Activated naive CD8-positive, alpha-beta T cell treated with anti-CD3 and anti-CD28 coated beads, Interleukin-2, amount 50 U/mL, for 24 hours (primary cell): ENCODE results near the gene COL15A1.
A peak's percentile ranks its signal among the peaks of the same experiment; 100 is the strongest.
"Not testable (repeated sequence)": the region's sequence is repeated elsewhere in the genome, so short reads cannot be mapped to it uniquely, and the experiment has no call there.

Experiments
- ATAC-seq: fragments of 150-1000 bp; cut with Tn5 transposase; one replicate; pipeline ENCODE4 v1.10.0; 2021
- DNase-seq: peaks from one replicate; pipeline ENCODE4 v3.0.0; 2021
- H3K27ac Mint-ChIP-seq: one replicate; pipeline ENCODE4 v1.8.0; 2021; ENCODE audit warnings: mild to moderate bottlenecking, mixed read lengths
- H3K27me3 Mint-ChIP-seq: one replicate; pipeline ENCODE4 v1.8.0; 2021; ENCODE audit warnings: mixed read lengths
- H3K36me3 Mint-ChIP-seq: one replicate; pipeline ENCODE4 v1.8.0; 2021; ENCODE audit warnings: low read depth, mixed read lengths
- H3K4me1 Mint-ChIP-seq: one replicate; pipeline ENCODE4 v1.8.0; 2021; ENCODE audit warnings: mixed read lengths
- H3K4me3 Mint-ChIP-seq: one replicate; pipeline ENCODE4 v1.8.0; 2021; ENCODE audit warnings: mild to moderate bottlenecking, moderate library complexity, mixed read lengths
- H3K9me3 Mint-ChIP-seq: one replicate; pipeline ENCODE4 v1.8.0; 2021; ENCODE audit warnings: mixed read lengths

COL15A1 gene

DNA sequence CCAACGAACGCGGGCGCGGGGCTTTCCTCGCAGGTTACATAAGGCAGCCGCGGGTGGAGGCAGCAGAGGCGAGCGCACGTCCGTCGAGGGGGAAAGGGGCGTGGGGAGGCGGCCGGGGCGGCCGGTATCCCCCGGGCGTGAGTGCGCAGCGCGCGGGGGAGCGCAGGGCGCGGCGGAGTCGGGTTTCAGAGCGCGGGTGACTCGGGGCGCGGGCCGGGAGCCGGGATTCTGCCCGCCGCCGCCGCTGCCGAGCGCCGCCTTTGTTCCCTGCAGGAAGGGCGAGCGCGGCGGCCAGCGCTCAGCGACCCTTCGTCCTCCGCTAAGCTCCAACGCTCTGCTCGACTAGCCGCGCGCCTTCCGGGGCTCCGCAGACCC, at the start of gene COL15A1:
Gene COL15A1, plus strand, starts transcription at position 226 of the 375 bp plus-strand sequence. CDS start 155 bp downstream, outside the sequence.
- Mint-ChIP-seq H3K9me3 (no peaks in the 10 kb centered on the region), H3K27me3 (peaks cover 61% of the 10 kb centered on the region), H3K4me1 (peaks cover 8% of the 10 kb centered on the region), H3K4me3 (peak within 1 kb of the TSS; percentile 54), H3K36me3 (no peaks in the 10 kb centered on the region), H3K27ac (no peak within 1 kb of the TSS)
- ATAC-seq (no peak), DNase-seq (no peak)

DNA sequence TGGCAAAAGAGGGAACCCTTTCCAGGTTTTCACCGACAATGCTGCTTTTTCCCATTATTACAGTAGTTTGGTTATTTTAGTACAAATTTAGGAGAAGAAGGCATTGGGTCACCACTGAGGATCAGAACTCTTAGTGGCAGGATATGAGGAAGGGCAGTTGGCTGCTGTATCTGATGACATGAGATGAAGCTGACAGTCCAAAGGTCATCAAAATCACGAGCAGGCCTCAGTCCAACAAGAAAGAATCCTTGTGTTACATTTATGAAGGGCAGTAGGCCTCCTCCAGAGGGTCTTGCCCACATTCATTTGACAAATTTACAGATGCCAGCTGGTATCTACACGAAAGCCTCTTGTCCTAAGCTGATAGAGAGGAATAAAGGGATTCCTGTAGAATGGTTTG, 49.5 kb upstream of the COL15A1 start:
- Mint-ChIP-seq H3K4me3 (no peak overlapping the region), H3K36me3 (no peaks in the 10 kb centered on the region), H3K4me1 (peaks cover 2% of the 10 kb centered on the region), H3K27ac (no peak overlapping the region), H3K9me3 (peaks cover 9% of the 10 kb centered on the region), H3K27me3 (peaks cover 26% of the 10 kb centered on the region)
- DNase-seq (no peak), ATAC-seq (no peak)

GRCh38 chr9:98894761-98895160, 48.9 kb upstream of the COL15A1 start:
- DNase-seq (no peak), ATAC-seq (no peak)
- no peaks in the 10 kb centered on the region for H3K36me3 Mint-ChIP-seq
- peaks cover 25% of the 10 kb centered on the region for H3K27me3 Mint-ChIP-seq
- peaks cover 9% of the 10 kb centered on the region for H3K9me3 Mint-ChIP-seq
- no peak overlapping the region for H3K27ac Mint-ChIP-seq
- no peak overlapping the region for H3K4me3 Mint-ChIP-seq
- peaks cover 5% of the 10 kb centered on the region for H3K4me1 Mint-ChIP-seq

GRCh38 chr9:98896632-98897031, 47.1 kb upstream of the COL15A1 start:
- Mint-ChIP-seq H3K4me1 (peaks cover 5% of the 10 kb centered on the region), H3K27me3 (peaks cover 23% of the 10 kb centered on the region), H3K36me3 (no peaks in the 10 kb centered on the region), H3K4me3 (no peak overlapping the region), H3K9me3 (peaks cover 9% of the 10 kb centered on the region), H3K27ac (no peak overlapping the region)
- DNase-seq, result no peak
- no peak for ATAC-seq

DNA sequence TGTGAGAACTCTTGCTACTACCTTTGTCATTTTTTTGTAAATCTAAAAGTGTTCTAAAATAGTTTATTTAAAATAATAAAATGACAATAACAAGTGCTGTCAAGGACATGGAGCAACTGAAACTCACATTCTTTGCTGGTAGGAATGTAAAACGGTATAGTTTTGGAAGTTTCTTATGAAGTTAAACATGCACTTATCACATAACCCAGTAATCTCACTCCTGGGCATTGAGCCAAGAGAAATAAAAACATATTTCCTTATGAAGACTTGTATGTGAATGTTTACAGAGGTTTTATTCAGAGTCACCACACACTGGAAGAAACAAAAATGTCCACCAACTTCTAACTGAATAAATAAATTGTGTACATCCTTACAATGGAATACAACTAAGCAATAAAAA, 46.0 kb upstream of the COL15A1 start:
- no peak for DNase-seq
- H3K27me3 Mint-ChIP-seq, result peaks cover 23% of the 10 kb centered on the region
- no peak overlapping the region for H3K27ac Mint-ChIP-seq
- H3K4me3 Mint-ChIP-seq, result no peak overlapping the region
- ATAC-seq, result no peak
- peaks cover 9% of the 10 kb centered on the region for H3K9me3 Mint-ChIP-seq
- H3K36me3 Mint-ChIP-seq, result no peaks in the 10 kb centered on the region
- peaks cover 3% of the 10 kb centered on the region for H3K4me1 Mint-ChIP-seq

DNA sequence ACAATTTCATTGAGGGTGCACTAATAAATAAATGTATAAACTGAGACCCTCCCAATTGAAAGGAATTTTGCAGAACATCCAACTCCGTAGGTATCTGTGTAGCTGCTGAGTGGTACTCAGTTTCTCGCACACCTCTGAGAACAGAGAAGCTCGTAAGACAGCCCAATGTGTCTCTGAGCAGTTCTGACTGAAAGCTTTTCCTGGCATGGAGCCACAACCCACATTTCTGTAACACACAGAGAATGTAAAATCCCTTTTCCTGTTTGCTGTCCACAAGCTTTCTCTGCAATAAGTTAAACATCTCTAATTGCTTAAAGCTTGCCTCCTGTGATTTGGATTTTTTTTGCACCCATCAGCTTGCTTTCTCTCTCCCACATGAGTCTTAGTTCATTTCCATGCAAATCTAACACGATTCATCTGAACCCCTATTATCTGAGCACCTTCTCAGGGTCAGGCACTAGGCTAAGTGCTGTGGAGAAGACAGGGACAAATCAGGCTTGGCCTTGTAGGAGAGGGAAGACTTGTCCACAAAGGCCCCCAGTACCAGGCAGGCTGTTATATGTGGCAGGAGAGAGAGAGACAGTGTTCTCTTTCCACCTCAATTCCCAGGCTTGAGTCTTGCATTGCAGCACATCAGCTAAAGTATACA, 44.2 kb upstream of the COL15A1 start:
- Mint-ChIP-seq H3K9me3 (peaks cover 9% of the 10 kb centered on the region), H3K27ac (no peak overlapping the region), H3K4me3 (no peak overlapping the region), H3K4me1 (peaks cover 3% of the 10 kb centered on the region), H3K27me3 (peaks cover 21% of the 10 kb centered on the region), H3K36me3 (no peaks in the 10 kb centered on the region)
- no peak for DNase-seq
- ATAC-seq, result peak; percentile 36

DNA sequence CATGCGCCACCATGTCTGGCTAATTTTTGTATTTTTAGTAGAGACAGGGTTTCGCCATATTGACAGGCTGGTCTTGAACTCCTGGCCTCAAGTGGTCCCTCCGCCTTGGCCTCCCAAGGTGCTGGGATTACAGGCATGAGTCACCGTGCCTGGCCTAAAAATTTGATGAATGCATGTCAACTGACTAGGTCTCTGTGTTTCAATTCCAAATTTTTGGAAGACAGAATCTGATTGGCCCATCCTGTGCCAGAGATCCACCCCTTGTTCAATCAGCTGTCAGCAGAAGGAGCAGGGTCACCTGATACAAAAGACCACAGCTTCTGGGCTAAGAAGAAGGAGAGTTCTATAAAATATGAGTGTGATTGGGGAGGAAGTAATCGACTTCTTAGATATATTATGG, 43.5 kb upstream of the COL15A1 start:
- Mint-ChIP-seq H3K27me3 (peaks cover 21% of the 10 kb centered on the region), H3K27ac (no peak overlapping the region), H3K4me1 (peaks cover 3% of the 10 kb centered on the region), H3K36me3 (no peaks in the 10 kb centered on the region), H3K4me3 (no peak overlapping the region), H3K9me3 (peaks cover 9% of the 10 kb centered on the region)
- ATAC-seq (no peak), DNase-seq (no peak)

DNA sequence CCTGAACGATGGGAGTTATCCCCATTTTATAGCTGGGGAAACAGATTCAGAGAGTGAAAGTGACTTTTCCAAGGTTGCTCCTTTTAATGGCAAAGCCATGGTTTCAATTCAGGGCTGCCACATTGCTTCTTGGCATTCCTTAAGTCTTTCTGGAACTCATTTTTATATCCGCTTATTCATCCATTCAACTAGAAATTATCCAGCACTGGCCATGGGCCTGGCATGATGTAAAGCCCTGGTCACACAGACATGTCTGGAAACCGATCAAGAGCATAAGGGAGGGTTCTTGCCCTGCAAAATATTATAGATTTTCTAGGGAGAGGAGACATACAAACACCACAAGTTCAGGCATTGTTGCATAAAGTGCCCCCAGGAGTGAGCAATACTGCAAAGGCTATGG, 43.0 kb upstream of the COL15A1 start:
- H3K9me3 Mint-ChIP-seq, result peaks cover 9% of the 10 kb centered on the region
- ATAC-seq (no peak), DNase-seq (no peak)
- peaks cover 3% of the 10 kb centered on the region for H3K4me1 Mint-ChIP-seq
- H3K36me3 Mint-ChIP-seq, result no peaks in the 10 kb centered on the region
- no peak overlapping the region for H3K27ac Mint-ChIP-seq
- no peak overlapping the region for H3K4me3 Mint-ChIP-seq
- peaks cover 18% of the 10 kb centered on the region for H3K27me3 Mint-ChIP-seq

DNA sequence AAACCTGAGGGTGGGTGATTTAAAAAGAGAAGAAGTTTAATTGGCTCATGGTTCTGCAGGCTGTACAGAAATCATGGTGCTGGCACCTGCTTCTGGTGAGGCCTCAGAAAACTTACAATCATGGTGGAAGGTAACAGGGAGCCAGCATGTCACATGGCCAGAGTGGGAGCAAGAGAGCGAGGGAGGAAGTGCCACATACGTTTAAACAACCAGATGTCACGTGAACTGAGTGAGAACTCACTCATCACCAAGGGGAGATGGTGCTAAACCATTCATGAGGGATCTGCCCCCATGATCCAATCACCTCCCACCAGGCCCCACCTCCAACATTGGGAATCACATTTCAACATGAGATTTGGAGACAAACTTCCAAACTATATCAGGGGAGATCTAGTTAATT, 41.9 kb upstream of the COL15A1 start:
- not testable (repeated sequence) for ATAC-seq, H3K27ac Mint-ChIP-seq, H3K9me3 Mint-ChIP-seq, H3K4me1 Mint-ChIP-seq, DNase-seq, H3K36me3 Mint-ChIP-seq, H3K4me3 Mint-ChIP-seq
- H3K27me3 Mint-ChIP-seq, result peaks cover 13% of the 10 kb centered on the region

GRCh38 chr9:98902516-98902915, 41.2 kb upstream of the COL15A1 start:
- Mint-ChIP-seq H3K36me3 (no peaks in the 10 kb centered on the region), H3K27ac (no peak overlapping the region)
- ATAC-seq, result no peak

GRCh38 chr9:98902925-98903324, 40.8 kb upstream of the COL15A1 start:
- Mint-ChIP-seq H3K36me3 (no peaks in the 10 kb centered on the region), H3K4me3 (no peak overlapping the region), H3K9me3 (no peaks in the 10 kb centered on the region), H3K27me3 (peaks cover 8% of the 10 kb centered on the region), H3K27ac (no peak overlapping the region), H3K4me1 (peaks cover 3% of the 10 kb centered on the region)
- DNase-seq, result no peak
- no peak for ATAC-seq

More at GRCh38 chr9:98902516-98902915, 41.2 kb upstream of the COL15A1 start:
- DNase-seq, result no peak
- peaks cover 8% of the 10 kb centered on the region for H3K27me3 Mint-ChIP-seq
- H3K4me1 Mint-ChIP-seq, result peaks cover 3% of the 10 kb centered on the region
- H3K9me3 Mint-ChIP-seq, result no peaks in the 10 kb centered on the region
- H3K4me3 Mint-ChIP-seq, result no peak overlapping the region

- H3K27me3 Mint-ChIP-seq, result peaks cover under 1% of the 10 kb centered on the region
- no peak for ATAC-seq
- H3K27ac Mint-ChIP-seq, result no peak overlapping the region
- H3K36me3 Mint-ChIP-seq, result no peaks in the 10 kb centered on the region
- H3K9me3 Mint-ChIP-seq, result no peaks in the 10 kb centered on the region
- peaks cover 3% of the 10 kb centered on the region for H3K4me1 Mint-ChIP-seq
- H3K4me3 Mint-ChIP-seq, result no peak overlapping the region
- DNase-seq, result no peak
Measured at GRCh38 chr9:98903961-98904411, 39.7 kb upstream of the COL15A1 start.

GRCh38 chr9:98905015-98905414, 38.7 kb upstream of the COL15A1 start:
- Mint-ChIP-seq H3K4me1 (no peaks in the 10 kb centered on the region), H3K27me3 (no peaks in the 10 kb centered on the region), H3K36me3 (no peaks in the 10 kb centered on the region), H3K4me3 (no peak overlapping the region), H3K27ac (no peak overlapping the region), H3K9me3 (no peaks in the 10 kb centered on the region)
- no peak for DNase-seq
- ATAC-seq, result no peak

- no peaks in the 10 kb centered on the region for H3K4me1 Mint-ChIP-seq
- no peak for DNase-seq
- no peak overlapping the region for H3K27ac Mint-ChIP-seq
- no peaks in the 10 kb centered on the region for H3K36me3 Mint-ChIP-seq
- H3K27me3 Mint-ChIP-seq, result no peaks in the 10 kb centered on the region
- H3K9me3 Mint-ChIP-seq, result no peaks in the 10 kb centered on the region
- H3K4me3 Mint-ChIP-seq, result no peak overlapping the region
- no peak for ATAC-seq
Measured at GRCh38 chr9:98906273-98907040, 37.2 kb upstream of the COL15A1 start.

DNA sequence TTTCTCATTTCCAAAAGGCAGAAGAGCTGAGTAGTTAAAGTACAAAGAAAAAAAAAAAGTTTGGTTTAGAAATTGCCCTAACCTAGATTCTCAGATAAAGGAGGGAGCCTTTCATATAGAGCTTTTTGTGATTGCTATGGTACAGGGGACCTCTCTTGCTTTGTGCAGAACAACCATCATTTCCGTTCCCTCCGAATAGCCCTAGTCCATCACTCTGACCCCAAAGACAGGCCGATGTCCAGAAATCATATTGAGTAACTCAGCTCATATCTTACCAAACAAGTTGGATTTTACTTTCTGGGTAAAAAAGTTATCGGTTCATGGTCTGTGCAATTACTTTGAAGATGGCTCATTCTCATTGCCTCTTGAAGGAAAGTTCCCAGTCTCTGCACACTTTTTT, 36.7 kb upstream of the COL15A1 start:
- DNase-seq (no peak), ATAC-seq (no peak)
- Mint-ChIP-seq H3K27me3 (no peaks in the 10 kb centered on the region), H3K4me1 (no peaks in the 10 kb centered on the region), H3K36me3 (no peaks in the 10 kb centered on the region), H3K4me3 (no peak overlapping the region), H3K27ac (no peak overlapping the region), H3K9me3 (no peaks in the 10 kb centered on the region)
